Right lobe of liver (tissue), 4 donors: ENCODE measurements around the gene MYO1D.

Source experiments
- CTCF ChIP-seq, 4 donors: fragments of 200-600 bp in 3 of 4; fragments of 450-650 bp in 1 of 4; IDR thresholded peaks; one replicate each; pipeline versions ENCODE4 v1.5.1 to v1.8.0; 2016 to 2022; ENCODE audit warnings: antibody characterized with exemption in 4 of 4, mild to moderate bottlenecking in 2 of 4
- POLR2A ChIP-seq: fragments of 450-650 bp; IDR thresholded peaks from one replicate; pipeline ENCODE4 v1.6.1; 2017; ENCODE audit warnings: antibody characterized with exemption, mild to moderate bottlenecking
- donor health status: DM: no; HTN: no; CAD: no.
- donor health status: DM: no; HTN: no; CAD: no.
- donor health status: DM: no; HTN: yes; CAD: no.

- TF ChIP-seq CTCF (IDR thresholded peaks at IDR 0.05): no peak
- TF ChIP-seq POLR2A: no peak
Measured at GRCh38 chr17:32733401-32733800, 143.5 kb downstream of the MYO1D start.
